ENCODE results near the gene LRRC61.
A peak's percentile ranks its signal among the peaks of the same experiment; 100 is the strongest.
"Not testable (repeated sequence)": the region's sequence is repeated elsewhere in the genome, so short reads cannot be mapped to it uniquely, and the experiment has no call there.

The LRRC61 gene

GRCh38 chr7:150311146-150311545 lies 12.0 kb upstream of the LRRC61 start:
- no peak overlapping the region for H3K9ac ChIP-seq (ENCODE audit: low read depth, low read length)
- no peaks in the 10 kb centered on the region for H3K9me3 ChIP-seq (ENCODE audit: insufficient read depth, low read depth, low read length)
- H3K27me3 ChIP-seq (ENCODE audit: insufficient read depth, low read length) = peaks cover 44% of the 10 kb centered on the region
- WGBS = 90% methylated on average over 4 of the region's 4 CpGs
- no peak overlapping the region for H3K27ac ChIP-seq (ENCODE audit: low read depth, low read length)
- H3K4me1 ChIP-seq (ENCODE audit: insufficient read depth, low read length) = peaks cover 32% of the 10 kb centered on the region
- H3K4me3 ChIP-seq (ENCODE audit: low read length) = no peak overlapping the region
- H3K36me3 ChIP-seq (ENCODE audit: insufficient read depth, low read length) = no peaks in the 10 kb centered on the region

- WGBS = 85% methylated on average over 5 of the region's 5 CpGs
- no peak overlapping the region for H3K4me3 ChIP-seq (ENCODE audit: low read length)
- H3K9me3 ChIP-seq (ENCODE audit: insufficient read depth, low read depth, low read length) = no peaks in the 10 kb centered on the region
- H3K9ac ChIP-seq (ENCODE audit: low read depth, low read length) = no peak overlapping the region
- no peaks in the 10 kb centered on the region for H3K36me3 ChIP-seq (ENCODE audit: insufficient read depth, low read length)
- peaks cover 44% of the 10 kb centered on the region for H3K27me3 ChIP-seq (ENCODE audit: insufficient read depth, low read length)
- no peak overlapping the region for H3K27ac ChIP-seq (ENCODE audit: low read depth, low read length)
- peaks cover 33% of the 10 kb centered on the region for H3K4me1 ChIP-seq (ENCODE audit: insufficient read depth, low read length)
These were observed 11.4 kb upstream of the LRRC61 start for GRCh38 chr7:150311711-150312110.

- Histone ChIP-seq H3K27me3 (ENCODE audit: insufficient read depth, low read length) (peaks cover 36% of the 10 kb centered on the region), H3K4me1 (ENCODE audit: insufficient read depth, low read length) (peaks cover 40% of the 10 kb centered on the region)
- not testable (repeated sequence) for H3K27ac ChIP-seq (ENCODE audit: low read depth, low read length); H3K36me3 ChIP-seq (ENCODE audit: insufficient read depth, low read length); H3K9me3 ChIP-seq (ENCODE audit: insufficient read depth, low read depth, low read length); H3K9ac ChIP-seq (ENCODE audit: low read depth, low read length); H3K4me3 ChIP-seq (ENCODE audit: low read length)
- WGBS = 82% methylated on average over 7 of the region's 7 CpGs
These were observed 10.3 kb upstream of the LRRC61 start for GRCh38 chr7:150312649-150313366.

GRCh38 chr7:150313367-150313809 lies 9.8 kb upstream of the LRRC61 start:
- peaks cover 33% of the 10 kb centered on the region for H3K27me3 ChIP-seq (ENCODE audit: insufficient read depth, low read length)
- H3K36me3 ChIP-seq (ENCODE audit: insufficient read depth, low read length) = no peaks in the 10 kb centered on the region
- H3K9ac ChIP-seq (ENCODE audit: low read depth, low read length) = no peak overlapping the region
- no peaks in the 10 kb centered on the region for H3K9me3 ChIP-seq (ENCODE audit: insufficient read depth, low read depth, low read length)
- no peak overlapping the region for H3K27ac ChIP-seq (ENCODE audit: low read depth, low read length)
- no peak overlapping the region for H3K4me3 ChIP-seq (ENCODE audit: low read length)
- WGBS = 50% methylated on average over 3 of the region's 3 CpGs
- H3K4me1 ChIP-seq (ENCODE audit: insufficient read depth, low read length) = peaks cover 42% of the 10 kb centered on the region

- WGBS = 90% methylated on average over 6 of the region's 6 CpGs
- Histone ChIP-seq H3K27me3 (ENCODE audit: insufficient read depth, low read length) (peaks cover 29% of the 10 kb centered on the region), H3K4me1 (ENCODE audit: insufficient read depth, low read length) (peaks cover 42% of the 10 kb centered on the region), H3K9ac (ENCODE audit: low read depth, low read length) (no peak overlapping the region), H3K36me3 (ENCODE audit: insufficient read depth, low read length) (no peaks in the 10 kb centered on the region), H3K27ac (ENCODE audit: low read depth, low read length) (no peak overlapping the region), H3K9me3 (ENCODE audit: insufficient read depth, low read depth, low read length) (no peaks in the 10 kb centered on the region), H3K4me3 (ENCODE audit: low read length) (no peak overlapping the region)
These were observed 9.3 kb upstream of the LRRC61 start for GRCh38 chr7:150313870-150314269.

- WGBS = 98% methylated on average over 5 of the region's 5 CpGs
These were observed 8.4 kb upstream of the LRRC61 start for GRCh38 chr7:150314639-150315239.

GRCh38 chr7:150316987-150317386 lies 6.2 kb upstream of the LRRC61 start:
- H3K4me3 ChIP-seq (ENCODE audit: low read length); H3K27ac ChIP-seq (ENCODE audit: low read depth, low read length); H3K27me3 ChIP-seq (ENCODE audit: insufficient read depth, low read length); H3K9me3 ChIP-seq (ENCODE audit: insufficient read depth, low read depth, low read length); H3K36me3 ChIP-seq (ENCODE audit: insufficient read depth, low read length); H3K9ac ChIP-seq (ENCODE audit: low read depth, low read length): not testable (repeated sequence)
- peaks cover 36% of the 10 kb centered on the region for H3K4me1 ChIP-seq (ENCODE audit: insufficient read depth, low read length)
- 94% methylated on average over 6 of the region's 6 CpGs for WGBS

More at GRCh38 chr7:150314639-150315239, 8.4 kb upstream of the LRRC61 start:
- Histone ChIP-seq H3K27ac (ENCODE audit: low read depth, low read length) (no peak overlapping the region), H3K4me1 (ENCODE audit: insufficient read depth, low read length) (peaks cover 42% of the 10 kb centered on the region), H3K9me3 (ENCODE audit: insufficient read depth, low read depth, low read length) (no peaks in the 10 kb centered on the region), H3K36me3 (ENCODE audit: insufficient read depth, low read length) (no peaks in the 10 kb centered on the region), H3K9ac (ENCODE audit: low read depth, low read length) (no peak overlapping the region), H3K27me3 (ENCODE audit: insufficient read depth, low read length) (peaks cover 20% of the 10 kb centered on the region), H3K4me3 (ENCODE audit: low read length) (no peak overlapping the region)

GRCh38 chr7:150317748-150318444 lies 5.3 kb upstream of the LRRC61 start:
- Histone ChIP-seq H3K4me3 (ENCODE audit: low read length) (no peak overlapping the region), H3K36me3 (ENCODE audit: insufficient read depth, low read length) (no peaks in the 10 kb centered on the region), H3K27me3 (ENCODE audit: insufficient read depth, low read length) (peaks cover 3% of the 10 kb centered on the region; the same call in 1 of the 2 replicates), H3K9ac (ENCODE audit: low read depth, low read length) (no peak overlapping the region), H3K4me1 (ENCODE audit: insufficient read depth, low read length) (peaks cover 28% of the 10 kb centered on the region), H3K27ac (ENCODE audit: low read depth, low read length) (peak overlapping the region; percentile 38; the same call in 1 of the 2 replicates), H3K9me3 (ENCODE audit: insufficient read depth, low read depth, low read length) (no peaks in the 10 kb centered on the region)
- 34% methylated on average over 7 of the region's 7 CpGs for WGBS

- Histone ChIP-seq H3K27ac (ENCODE audit: low read depth, low read length) (no peak overlapping the region), H3K4me1 (ENCODE audit: insufficient read depth, low read length) (peaks cover 21% of the 10 kb centered on the region), H3K9me3 (ENCODE audit: insufficient read depth, low read depth, low read length) (no peaks in the 10 kb centered on the region), H3K27me3 (ENCODE audit: insufficient read depth, low read length) (no peaks in the 10 kb centered on the region), H3K36me3 (ENCODE audit: insufficient read depth, low read length) (peaks cover 19% of the 10 kb centered on the region), H3K4me3 (ENCODE audit: low read length) (no peak overlapping the region), H3K9ac (ENCODE audit: low read depth, low read length) (no peak overlapping the region)
- 94% methylated on average over 3 of the region's 3 CpGs for WGBS
These were observed 1.4 kb upstream of the LRRC61 start for GRCh38 chr7:150321788-150322113.

GRCh38 chr7:150322114-150322832 lies 882 bp upstream of the LRRC61 start:
- no peaks in the 10 kb centered on the region for H3K9me3 ChIP-seq (ENCODE audit: insufficient read depth, low read depth, low read length)
- H3K27ac ChIP-seq (ENCODE audit: low read depth, low read length) = peak overlapping the region; percentile 79
- H3K4me3 ChIP-seq (ENCODE audit: low read length) = peak overlapping the region; percentile 90
- WGBS = 84% methylated on average over 4 of the region's 4 CpGs
- H3K9ac ChIP-seq (ENCODE audit: low read depth, low read length) = peak overlapping the region; percentile 85
- H3K4me1 ChIP-seq (ENCODE audit: insufficient read depth, low read length) = peaks cover 20% of the 10 kb centered on the region
- H3K36me3 ChIP-seq (ENCODE audit: insufficient read depth, low read length) = peaks cover 24% of the 10 kb centered on the region
- no peaks in the 10 kb centered on the region for H3K27me3 ChIP-seq (ENCODE audit: insufficient read depth, low read length)
